Esophagus muscularis mucosa (tissue), 4 donors: Measurements from ENCODE around the gene SRRM4.

Experiments
- CTCF ChIP-seq, 3 experiments: fragments of 200-600 bp in 2 of 3; fragments of 450-650 bp in 1 of 3; sonication (generic) in 2 of 3; IDR thresholded peaks; one replicate each; pipeline ENCODE4 v1.5.1; 2017 to 2019; ENCODE audit warnings: antibody characterized with exemption in 3 of 3, mild to moderate bottlenecking in 2 of 3, moderate library complexity in 1 of 3
- EP300 ChIP-seq: sonication (generic); formaldehyde crosslinking; IDR thresholded peaks from one replicate; pipeline ENCODE4 v1.6.1; 2017; ENCODE audit warnings: antibody characterized with exemption
- POLR2A ChIP-seq: fragments of 450-650 bp; IDR thresholded peaks from one replicate; pipeline ENCODE4 v1.6.1; 2017; ENCODE audit warnings: antibody characterized with exemption, moderate library complexity, mild to moderate bottlenecking, low read depth
- POLR2AphosphoS5 ChIP-seq, 2 donors: sonication (generic); formaldehyde crosslinking; IDR thresholded peaks; one replicate each; pipeline ENCODE4 v1.6.1; 2017; ENCODE audit warnings: antibody characterized with exemption in 2 of 2

- TF ChIP-seq CTCF (IDR thresholded peaks at IDR 0.05): no peak
- TF ChIP-seq EP300: no peak
- no peak for TF ChIP-seq POLR2A
- no peak for TF ChIP-seq POLR2AphosphoS5 (IDR thresholded peaks at IDR 0.05)
Observed at GRCh38 chr12:119005085-119005484, 23.7 kb downstream of the SRRM4 start.
